HG03175 (cell line): ENCODE measurements around the gene MAP2K2.

Experiments
- ATAC-seq: cut with Tn5 transposase; IDR thresholded peaks from one replicate; pipeline ENCODE4 v1.9.1; 2021; ENCODE audit warnings: mild to moderate bottlenecking, moderate library complexity; ENCODE audit not compliant: unreplicated experiment

MAP2K2 gene

GRCh38 chr19:4100647-4101495 is 23.1 kb downstream of the MAP2K2 start:
- ATAC-seq: no peak

DNA sequence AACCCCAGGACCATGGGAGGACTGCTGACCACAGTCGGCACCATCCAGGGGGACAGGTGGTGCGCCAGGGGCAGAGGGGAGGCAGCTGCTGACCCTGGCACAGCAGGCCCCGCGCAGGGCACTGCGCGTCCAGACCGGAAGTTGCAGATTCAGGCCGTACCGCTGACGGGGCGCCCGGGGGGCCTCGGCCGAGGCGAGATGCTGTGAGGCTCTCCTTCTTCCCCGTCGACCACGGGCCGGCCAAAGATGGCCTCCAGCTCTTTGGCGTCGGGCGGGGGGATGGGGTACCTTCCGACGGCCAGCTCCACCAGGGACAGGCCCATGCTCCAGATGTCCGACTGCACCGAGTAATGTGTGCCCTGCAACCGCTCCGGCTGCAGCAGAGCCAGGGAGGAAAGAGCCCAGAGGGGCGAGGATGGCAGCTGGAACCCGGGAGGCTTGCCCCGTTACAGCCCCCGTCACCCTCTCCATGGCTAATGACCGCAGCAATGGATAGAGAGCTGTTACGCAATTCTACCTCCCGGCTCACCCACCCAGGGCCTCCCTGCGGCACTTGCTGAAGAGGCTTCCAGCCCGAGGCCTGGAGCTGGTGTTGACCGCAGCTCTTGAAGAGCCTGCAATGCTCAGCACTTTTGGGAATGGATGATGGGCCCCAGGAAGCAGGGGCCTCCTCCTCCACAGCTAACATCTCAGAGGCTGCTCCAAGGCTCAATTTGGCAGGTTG is 24.7 kb downstream of the MAP2K2 start:
- no peak for ATAC-seq

GRCh38 chr19:4098493-4098892 is 25.4 kb downstream of the MAP2K2 start:
- no peak for ATAC-seq

GRCh38 chr19:4097501-4097900 is 26.4 kb downstream of the MAP2K2 start:
- no peak for ATAC-seq

GRCh38 chr19:4096049-4096892 is 27.7 kb downstream of the MAP2K2 start:
- ATAC-seq: no peak

- ATAC-seq: no peak
Observed at GRCh38 chr19:4095488-4095844, 28.5 kb downstream of the MAP2K2 start.

DNA sequence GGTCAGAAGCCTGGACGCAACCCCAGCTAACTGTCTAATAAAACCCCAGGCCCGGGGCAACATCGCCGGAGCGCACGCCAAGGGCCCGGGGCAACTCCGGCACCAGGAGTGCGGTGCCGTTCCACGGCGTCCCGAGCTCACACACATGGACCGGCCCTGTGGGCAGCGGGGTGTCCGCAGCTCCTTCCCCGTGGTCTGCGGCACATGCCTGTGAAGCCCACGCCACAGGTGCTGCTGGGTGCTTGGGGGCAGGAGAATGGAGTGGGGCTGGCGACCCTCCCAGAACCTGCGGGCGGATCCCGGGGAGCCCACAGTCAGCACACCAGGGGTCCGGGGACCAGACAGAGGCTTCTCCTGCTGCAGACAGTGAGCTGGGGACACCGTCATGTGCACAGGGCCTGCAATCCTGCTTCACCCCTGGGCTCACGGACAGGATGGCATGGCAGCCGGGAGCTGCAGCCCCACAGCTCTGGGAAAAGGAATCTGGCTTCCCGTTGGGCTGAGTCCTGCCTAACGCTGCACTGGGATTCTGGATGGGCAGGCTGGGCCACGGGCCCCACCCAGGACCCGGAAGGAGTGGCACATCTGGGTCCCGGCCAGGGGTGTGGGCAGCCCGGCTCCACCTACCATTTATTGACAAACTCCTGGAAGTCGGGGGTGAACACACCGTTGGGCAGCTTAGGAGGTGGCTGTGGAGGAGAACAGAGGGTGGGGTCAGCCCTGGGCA is 29.0 kb downstream of the MAP2K2 start:
- ATAC-seq: no peak

DNA sequence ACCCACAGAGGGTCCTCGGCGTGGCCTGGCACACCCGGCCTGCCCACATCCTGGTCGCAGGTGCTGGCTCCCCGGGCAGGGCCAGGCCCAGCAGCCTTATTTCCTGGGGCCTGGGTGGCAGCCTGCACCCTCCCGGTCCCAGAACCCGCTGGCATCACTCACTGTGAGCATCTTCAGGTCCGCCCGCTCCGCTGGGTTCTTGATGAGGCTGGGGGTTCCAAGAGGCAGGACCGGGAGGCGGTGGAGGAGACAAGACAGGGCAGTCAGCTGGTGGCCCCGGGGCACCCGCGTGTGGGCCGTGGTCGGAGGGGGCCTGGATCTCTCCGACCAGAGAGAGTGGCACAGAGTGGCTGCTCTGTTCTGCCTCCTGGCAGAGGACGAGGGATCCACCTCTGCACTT is 29.6 kb downstream of the MAP2K2 start:
- ATAC-seq: no peak

DNA sequence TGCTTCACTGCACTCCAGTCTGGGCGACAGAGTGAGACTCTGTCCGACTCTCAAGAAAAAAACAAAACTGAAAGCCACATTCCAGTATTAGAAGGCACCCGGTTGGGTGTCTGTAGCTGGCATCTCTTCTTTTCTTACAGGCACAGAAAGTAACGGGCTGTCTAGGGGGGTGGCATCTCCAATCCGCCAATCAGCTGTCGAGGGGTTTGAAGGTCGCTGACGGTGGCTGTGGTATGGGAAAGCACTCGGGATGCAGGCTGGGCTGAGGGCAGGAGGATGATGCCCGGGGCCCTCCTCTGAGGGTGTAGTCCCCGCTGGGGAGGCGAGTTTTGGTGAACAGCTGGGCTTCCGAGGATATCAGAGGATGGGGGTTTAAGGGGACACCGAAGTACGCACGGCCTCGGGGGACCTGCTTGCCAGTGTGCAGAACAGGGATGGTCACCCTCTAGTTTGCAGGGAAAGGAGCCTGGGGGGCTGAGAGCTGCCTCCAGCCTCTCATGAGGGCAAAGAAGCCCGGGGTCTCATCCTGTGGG is 30.2 kb downstream of the MAP2K2 start:
- ATAC-seq: no peak

DNA sequence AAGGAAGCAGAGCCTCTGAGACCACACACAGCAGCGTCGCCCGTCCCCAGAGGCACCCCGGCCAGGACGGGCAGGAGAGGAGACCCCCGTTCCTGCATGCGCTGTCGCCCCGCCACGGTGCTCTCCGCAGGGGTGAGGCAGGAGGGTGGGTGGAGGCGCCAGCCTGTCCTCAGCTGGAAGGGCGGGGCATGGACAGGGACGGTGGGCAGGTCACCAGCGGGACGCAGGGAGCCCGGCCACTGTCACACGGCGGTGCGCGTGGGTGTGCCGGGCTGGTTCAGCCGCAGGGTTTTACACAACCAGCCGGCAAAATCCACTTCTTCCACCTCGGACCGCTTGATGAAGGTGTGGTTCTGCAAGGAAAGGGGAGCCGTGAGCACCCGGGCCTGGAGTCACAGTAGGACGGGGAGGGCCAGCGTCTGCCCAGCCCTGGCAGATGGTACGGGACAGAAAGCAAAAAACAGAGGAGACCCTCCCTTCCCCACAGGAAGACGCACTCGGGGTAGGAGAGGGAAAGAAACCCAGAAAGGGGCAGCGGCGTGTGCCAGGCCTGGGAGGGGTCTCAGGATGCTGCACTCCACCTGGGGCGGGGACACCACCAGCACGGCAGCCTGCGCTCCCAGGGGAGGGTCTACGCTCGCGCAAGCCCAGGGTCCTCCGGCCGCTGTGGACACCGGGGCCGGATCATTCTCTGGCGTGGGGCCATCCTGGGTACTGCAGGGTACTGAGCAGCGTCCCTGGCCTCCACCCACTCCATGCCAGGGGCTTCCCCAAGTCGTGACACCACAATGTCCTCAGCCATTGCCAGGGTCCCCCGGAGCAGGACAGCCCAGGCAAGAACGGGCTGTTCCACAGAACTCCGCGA is 33.3 kb downstream of the MAP2K2 start:
- no peak for ATAC-seq

DNA sequence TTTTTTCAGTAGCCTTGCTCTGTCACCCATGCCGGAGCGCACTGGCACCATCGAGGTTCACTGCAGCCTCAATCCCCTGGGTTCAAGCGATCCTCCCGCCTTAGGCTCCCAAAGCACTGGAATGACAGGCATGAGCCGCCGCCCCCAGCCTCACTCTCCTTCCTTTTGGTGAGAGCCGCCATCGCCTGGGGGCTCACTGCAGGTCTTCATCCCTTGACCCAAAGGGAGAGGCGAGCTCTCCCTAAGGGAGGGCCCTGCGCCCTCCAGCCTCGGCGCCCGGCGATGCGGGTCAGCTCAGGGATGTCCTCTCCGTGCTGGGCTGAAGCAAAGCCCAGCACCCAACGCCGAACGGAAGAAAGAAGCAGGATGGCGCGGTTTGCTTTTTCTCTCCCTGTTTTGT is 34.0 kb downstream of the MAP2K2 start:
- no peak for ATAC-seq

DNA sequence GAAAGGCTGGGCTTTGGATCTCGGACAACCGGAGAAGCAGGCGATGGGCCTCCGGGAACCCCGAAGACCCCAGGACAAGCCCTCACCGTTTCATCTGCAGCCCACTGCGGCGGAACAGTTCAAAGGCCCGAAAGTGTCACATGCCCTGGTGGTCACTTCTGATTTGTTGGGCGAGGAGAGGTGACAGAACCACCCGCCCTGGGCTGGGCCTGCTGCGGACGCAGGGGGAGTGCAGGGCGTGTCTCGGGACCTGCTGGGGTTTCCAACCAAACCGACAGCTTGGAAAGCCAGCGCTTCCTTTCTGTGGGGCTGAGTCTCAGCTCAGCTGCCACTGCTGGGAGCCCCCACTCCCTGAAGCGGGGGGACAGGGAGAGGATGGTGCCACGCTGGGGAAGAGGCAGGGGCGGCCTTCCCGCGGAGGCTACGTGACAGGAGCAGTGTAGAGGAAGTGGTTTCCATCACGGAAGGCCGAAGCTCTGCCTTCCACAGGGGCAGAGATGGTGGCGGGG is 34.5 kb downstream of the MAP2K2 start:
- no peak for ATAC-seq

DNA sequence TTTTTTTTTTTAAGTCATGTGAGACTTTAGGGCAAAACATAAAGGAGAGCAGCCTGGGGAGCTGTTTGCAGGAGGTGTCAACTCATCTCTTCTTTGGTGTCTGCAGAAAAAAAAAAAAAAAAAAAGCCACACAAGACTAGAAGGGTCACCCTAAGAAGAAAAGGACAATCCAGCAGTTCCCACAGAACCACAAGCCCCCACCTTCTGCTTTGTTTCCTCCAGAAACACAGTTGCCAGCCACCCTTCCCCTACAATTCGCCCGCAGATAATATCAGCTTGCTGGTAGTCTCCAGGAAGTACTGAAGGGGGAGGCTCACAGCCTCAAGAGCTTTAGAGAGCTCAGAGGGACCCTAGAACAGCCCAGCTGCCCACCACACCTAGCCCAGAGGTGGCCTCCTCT is 34.9 kb downstream of the MAP2K2 start:
- ATAC-seq: no peak

- ATAC-seq: no peak
Observed at GRCh38 chr19:4087787-4088679, 35.9 kb downstream of the MAP2K2 start.

- ATAC-seq: no peak
Observed at GRCh38 chr19:4086411-4086867, 37.5 kb downstream of the MAP2K2 start.

- no peak for ATAC-seq
Observed at GRCh38 chr19:4084547-4084877, 39.4 kb downstream of the MAP2K2 start.

- no peak for ATAC-seq
Observed at GRCh38 chr19:4083677-4084546, 40.0 kb downstream of the MAP2K2 start.
